HEK293 (cell line): Measurements from ENCODE around the gene SIAE.

Experiments used
- CTCF ChIA-PET: fragments of 350-600 bp; formaldehyde crosslinking; extraction: SDS; loops from one replicate; lab custom pipeline; 2021; ENCODE audit warnings: antibody characterized with exemption; lab: Yijun Ruan, JAX
- POLR2A ChIA-PET: fragments of 300-600 bp; formaldehyde crosslinking; extraction: SDS; loops from one replicate; lab custom pipeline; 2020; ENCODE audit warnings: antibody characterized with exemption, inconsistent platforms; lab: Yijun Ruan, JAX
- H3K27ac ChIP-seq: fragments of 200-500 bp; sonication (Bioruptor generic); 2 replicates; pipeline ENCODE4 v1.5.1; 2014; ENCODE audit warnings: low read depth, low read length, control low read depth, inconsistent platforms; ENCODE audit errors: extremely low read depth
- H3K36me3 ChIP-seq, 2 experiments: fragments of 200-500 bp in 1 of 2; sonication (Bioruptor generic) in 1 of 2; 1 replicate in 1 of 2; 2 replicates in 1 of 2; pipeline ENCODE4 v1.5.1; 2014 to 2017; ENCODE audit warnings: inconsistent platforms in 2 of 2, low read length in 2 of 2; ENCODE audit not compliant: control insufficient read depth in 2 of 2, insufficient read depth in 1 of 2
- H3K4me1 ChIP-seq: fragments of 200-500 bp; sonication (Bioruptor generic); 2 replicates; pipeline ENCODE4 v1.5.1; 2014; ENCODE audit warnings: mild to moderate bottlenecking, low read length, inconsistent platforms; ENCODE audit not compliant: control insufficient read depth, insufficient read depth
- H3K4me3 ChIP-seq: 2 replicates; pipeline ENCODE4 v1.5.1; 2011; ENCODE audit warnings: low read depth, mild to moderate bottlenecking, control low read depth, low read length, moderate library complexity
- H3K9me3 ChIP-seq: fragments of 200-500 bp; sonication (Bioruptor generic); 2 replicates; pipeline ENCODE4 v1.5.1; 2014; ENCODE audit warnings: low read depth, low read length, inconsistent platforms; ENCODE audit not compliant: control insufficient read depth, insufficient read depth
- GLI4 ChIP-seq: fragments of 450-650 bp; formaldehyde crosslinking; IDR thresholded peaks from 2 replicates; pipeline ENCODE4 v1.5.1; 2016; ENCODE audit warnings: missing biosample characterization, missing genetic modification characterization
- GLIS1 ChIP-seq: fragments of 450-650 bp; formaldehyde crosslinking; IDR thresholded peaks from 2 replicates; pipeline ENCODE4 v1.5.1; 2016; ENCODE audit warnings: missing biosample characterization, missing genetic modification characterization
- KLF16 ChIP-seq: fragments of 450-650 bp; formaldehyde crosslinking; IDR thresholded peaks from 2 replicates; pipeline ENCODE4 v1.5.1; 2017; ENCODE audit warnings: missing biosample characterization, missing genetic modification characterization
- KLF17 ChIP-seq: fragments of 450-650 bp; formaldehyde crosslinking; IDR thresholded peaks from 2 replicates; pipeline ENCODE4 v1.5.1; 2016; ENCODE audit warnings: missing biosample characterization, missing genetic modification characterization
- SALL2 ChIP-seq: fragments of 450-650 bp; formaldehyde crosslinking; IDR thresholded peaks from 2 replicates; pipeline ENCODE4 v1.5.0; 2017; ENCODE audit warnings: missing biosample characterization, mild to moderate bottlenecking, missing genetic modification characterization, borderline replicate concordance
- TSHZ1 ChIP-seq: fragments of 450-650 bp; formaldehyde crosslinking; IDR thresholded peaks from 2 replicates; pipeline ENCODE4 v1.5.1; 2016; ENCODE audit warnings: missing biosample characterization, missing genetic modification characterization, borderline replicate concordance
- ZBTB8A ChIP-seq: fragments of 450-650 bp; formaldehyde crosslinking; IDR thresholded peaks from 2 replicates; pipeline ENCODE4 v1.5.1; 2016; ENCODE audit warnings: missing biosample characterization, missing genetic modification characterization
- ZFP37 ChIP-seq: fragments of 450-650 bp; formaldehyde crosslinking; IDR thresholded peaks from 2 replicates; pipeline ENCODE4 v1.5.1; 2016; ENCODE audit warnings: missing biosample characterization, missing genetic modification characterization
- ZFP69B ChIP-seq: fragments of 450-650 bp; formaldehyde crosslinking; IDR thresholded peaks from 2 replicates; pipeline ENCODE4 v1.5.1; 2016; ENCODE audit warnings: missing biosample characterization, missing genetic modification characterization
- ZNF175 ChIP-seq: fragments of 450-650 bp; formaldehyde crosslinking; IDR thresholded peaks from 2 replicates; pipeline ENCODE4 v1.5.1; 2016; ENCODE audit warnings: missing biosample characterization, missing genetic modification characterization
- ZNF398 ChIP-seq: fragments of 450-650 bp; formaldehyde crosslinking; IDR thresholded peaks from 2 replicates; pipeline ENCODE4 v1.5.1; 2017; ENCODE audit warnings: missing biosample characterization, missing genetic modification characterization
- ZNF449 ChIP-seq: fragments of 450-650 bp; formaldehyde crosslinking; IDR thresholded peaks from 2 replicates; pipeline ENCODE4 v1.5.1; 2017; ENCODE audit warnings: missing biosample characterization, mild to moderate bottlenecking, missing genetic modification characterization, moderate library complexity
- ZNF48 ChIP-seq: fragments of 450-650 bp; formaldehyde crosslinking; IDR thresholded peaks from 2 replicates; pipeline ENCODE4 v1.5.1; 2016; ENCODE audit warnings: missing biosample characterization, missing genetic modification characterization
- ZNF501 ChIP-seq: fragments of 450-650 bp; formaldehyde crosslinking; IDR thresholded peaks from 2 replicates; pipeline ENCODE4 v1.5.1; 2016; ENCODE audit warnings: missing biosample characterization, missing genetic modification characterization
- ZNF560 ChIP-seq: fragments of 450-650 bp; formaldehyde crosslinking; IDR thresholded peaks from 2 replicates; pipeline ENCODE4 v1.5.1; 2017; ENCODE audit warnings: missing biosample characterization, missing genetic modification characterization, borderline replicate concordance
- ZNF707 ChIP-seq: fragments of 450-650 bp; formaldehyde crosslinking; IDR thresholded peaks from 2 replicates; pipeline ENCODE4 v1.5.1; 2016; ENCODE audit warnings: missing biosample characterization, missing genetic modification characterization
- ZXDB ChIP-seq: fragments of 450-650 bp; formaldehyde crosslinking; IDR thresholded peaks from 2 replicates; pipeline ENCODE4 v1.5.1; 2016; ENCODE audit warnings: missing biosample characterization, missing genetic modification characterization

The SIAE gene

GRCh38 chr11:124629961-124630360, 43.6 kb downstream of the SIAE start:
- ChIA-PET CTCF (interaction anchor here (3.3 kb wide), 1 partner anchor 14 kb away, joined by 19 read pairs; no protein-coding TSS in a partner anchor), POLR2A (no interaction called here)
- Histone ChIP-seq H3K36me3 (peaks cover 16 to 86% of the 10 kb centered on the region in 2 experiments), H3K4me3 (no peak overlapping the region), H3K27ac (no peak overlapping the region), H3K4me1 (no peaks in the 10 kb centered on the region), H3K9me3 (no peaks in the 10 kb centered on the region)
- TF ChIP-seq KLF16 (no peak), ZNF501 (no peak), KLF17 (tag by site-specific recombination) (no peak), ZNF48 (tag by site-specific recombination) (no peak), GLI4 (tag by site-specific recombination) (no peak), GLIS1 (tag by site-specific recombination) (no peak), SALL2 (no peak), ZFP37 (tag by site-specific recombination) (no peak), TSHZ1 (tag by site-specific recombination) (no peak), ZNF398 (no peak), ZNF175 (tag by site-specific recombination) (no peak), ZXDB (tag by site-specific recombination) (no peak), ZNF560 (tag by site-specific recombination) (no peak), ZNF449 (tag by site-specific recombination) (no peak), ZNF707 (tag by site-specific recombination) (no peak)

GRCh38 chr11:124627546-124627945, 46.0 kb downstream of the SIAE start:
- H3K4me3 ChIP-seq, result no peak overlapping the region
- H3K27ac ChIP-seq, result no peak overlapping the region
- TF ChIP-seq ZBTB8A (tag by site-specific recombination) (no peak), ZFP69B (no peak)
- TF ChIP-seq, all 188 proteins: peak for 0
- no peaks in the 10 kb centered on the region for H3K4me1 ChIP-seq
- ChIA-PET CTCF (interaction anchor here (0.8 to 1.0 kb wide), 2 partner anchors 16 to 17 kb away, joined by 3 read pairs; no protein-coding TSS in a partner anchor), POLR2A (no interaction called here)
- H3K36me3 ChIP-seq, result peaks cover 11 to 73% of the 10 kb centered on the region in 2 experiments
- H3K9me3 ChIP-seq, result no peaks in the 10 kb centered on the region
